GM10248 (cell line): ENCODE measurements around the gene STK39.

Experiments used
- CTCF ChIA-PET: fragments of 300-600 bp; sonication (Branson Sonifier 250); formaldehyde crosslinking; extraction: SDS; loops from one replicate; lab custom pipeline; 2021; ENCODE audit warnings: antibody characterized with exemption; lab: Yijun Ruan, JAX
- POLR2A ChIA-PET: fragments of 350-650 bp; sonication (Branson Sonifier 250); formaldehyde crosslinking; extraction: SDS; loops from one replicate; lab custom pipeline; 2020; ENCODE audit warnings: antibody characterized with exemption; lab: Yijun Ruan, JAX
- DNase-seq: peaks from one replicate; pipeline ENCODE4 v3.0.0; 2012; ENCODE audit errors: extremely low spot score
- TF ChIP-seq, protein P1 (sequence below): IDR thresholded peaks from 2 replicates; pipeline ENCODE4 v1.5.1; 2012; ENCODE audit warnings: mild to moderate bottlenecking, low read depth; ENCODE audit errors: extremely low read depth, missing control alignments, control extremely low read depth

The STK39 gene

DNA sequence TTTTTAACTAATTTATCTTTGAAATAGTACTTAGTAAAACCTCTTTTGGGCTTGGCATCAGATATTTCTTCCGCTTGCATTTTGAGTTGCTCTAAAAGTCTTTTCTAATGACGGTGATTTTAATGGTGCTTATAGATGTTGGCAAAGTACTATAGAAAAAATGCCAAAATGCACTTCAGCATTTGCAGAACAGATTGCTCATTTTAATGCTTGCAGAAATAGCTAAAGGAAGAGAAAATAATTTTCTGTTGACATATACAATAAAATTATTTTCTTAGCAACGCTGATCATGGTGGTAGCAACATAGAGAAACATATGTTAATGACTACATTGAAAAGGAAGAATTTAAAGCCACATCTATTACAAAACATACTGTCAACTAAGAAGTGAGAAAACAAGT lies 170.7 kb downstream of the STK39 start:
- TF ChIP-seq, protein P1, sequence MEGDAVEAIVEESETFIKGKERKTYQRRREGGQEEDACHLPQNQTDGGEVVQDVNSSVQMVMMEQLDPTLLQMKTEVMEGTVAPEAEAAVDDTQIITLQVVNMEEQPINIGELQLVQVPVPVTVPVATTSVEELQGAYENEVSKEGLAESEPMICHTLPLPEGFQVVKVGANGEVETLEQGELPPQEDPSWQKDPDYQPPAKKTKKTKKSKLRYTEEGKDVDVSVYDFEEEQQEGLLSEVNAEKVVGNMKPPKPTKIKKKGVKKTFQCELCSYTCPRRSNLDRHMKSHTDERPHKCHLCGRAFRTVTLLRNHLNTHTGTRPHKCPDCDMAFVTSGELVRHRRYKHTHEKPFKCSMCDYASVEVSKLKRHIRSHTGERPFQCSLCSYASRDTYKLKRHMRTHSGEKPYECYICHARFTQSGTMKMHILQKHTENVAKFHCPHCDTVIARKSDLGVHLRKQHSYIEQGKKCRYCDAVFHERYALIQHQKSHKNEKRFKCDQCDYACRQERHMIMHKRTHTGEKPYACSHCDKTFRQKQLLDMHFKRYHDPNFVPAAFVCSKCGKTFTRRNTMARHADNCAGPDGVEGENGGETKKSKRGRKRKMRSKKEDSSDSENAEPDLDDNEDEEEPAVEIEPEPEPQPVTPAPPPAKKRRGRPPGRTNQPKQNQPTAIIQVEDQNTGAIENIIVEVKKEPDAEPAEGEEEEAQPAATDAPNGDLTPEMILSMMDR = no peak
- no peak for DNase-seq
- ChIA-PET CTCF (interaction anchor here (1.3 to 1.4 kb wide), 2 partner anchors 16 to 20 kb away, joined by 3 read pairs; no protein-coding TSS in a partner anchor), POLR2A (no interaction called here)

DNA sequence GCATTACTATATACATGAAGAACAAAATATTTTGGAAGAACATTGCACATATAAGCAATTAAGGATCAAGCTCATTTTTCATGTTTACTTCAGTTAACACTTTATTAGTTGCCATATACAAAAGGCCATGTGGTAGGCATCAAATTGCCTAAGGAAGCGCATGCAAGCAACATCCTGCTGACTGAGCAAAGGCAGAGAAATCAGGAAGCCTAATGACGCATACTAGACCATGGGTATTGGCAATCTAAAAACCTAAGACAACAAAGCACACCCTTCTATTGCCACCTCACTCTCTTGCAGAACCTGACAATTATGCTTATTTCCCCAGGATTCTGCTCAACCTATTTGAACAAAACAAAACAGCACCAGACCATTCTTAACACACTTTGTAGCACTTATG lies 171.9 kb downstream of the STK39 start:
- ChIA-PET POLR2A (no interaction called here), CTCF (no interaction called here)
- DNase-seq = no peak
- TF ChIP-seq, protein P1 = no peak

DNA sequence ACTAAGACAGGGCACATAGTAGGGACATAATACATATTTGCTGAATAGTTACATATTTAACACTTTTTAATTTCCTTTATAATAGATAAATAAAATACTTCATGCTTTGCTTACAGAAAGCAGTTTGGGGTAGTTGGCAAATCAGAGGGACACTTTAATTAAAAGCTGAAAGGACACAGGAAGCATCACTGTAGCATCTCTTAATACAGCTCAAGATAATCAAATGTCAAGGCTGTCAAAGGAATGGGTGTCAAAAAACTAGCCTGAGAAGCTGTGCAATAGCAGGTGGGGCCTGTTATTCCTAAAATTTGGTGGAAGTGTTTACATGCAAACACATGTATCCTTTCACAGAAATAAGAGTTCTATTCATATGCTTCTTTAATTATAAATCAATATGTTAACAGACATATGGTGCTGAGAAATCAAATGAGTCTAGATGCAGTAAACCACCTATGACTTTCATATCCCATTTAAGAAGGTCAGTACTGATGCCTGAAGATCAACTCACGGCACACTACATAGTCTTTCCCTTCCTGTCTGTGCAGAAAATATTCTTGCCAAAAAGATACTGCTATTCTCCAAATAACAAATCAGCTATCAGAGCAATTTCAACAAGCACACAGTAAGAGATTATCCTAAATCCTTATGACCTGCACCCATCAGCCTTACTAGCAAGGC lies 174.6 kb downstream of the STK39 start:
- CTCF ChIA-PET = interaction anchor here (1.6 to 1.7 kb wide), 2 partner anchors 13 to 14 kb away, joined by 5 read pairs; no protein-coding TSS in a partner anchor
- POLR2A ChIA-PET = no interaction called here
- DNase-seq = no peak
- TF ChIP-seq, protein P1 = no peak

DNA sequence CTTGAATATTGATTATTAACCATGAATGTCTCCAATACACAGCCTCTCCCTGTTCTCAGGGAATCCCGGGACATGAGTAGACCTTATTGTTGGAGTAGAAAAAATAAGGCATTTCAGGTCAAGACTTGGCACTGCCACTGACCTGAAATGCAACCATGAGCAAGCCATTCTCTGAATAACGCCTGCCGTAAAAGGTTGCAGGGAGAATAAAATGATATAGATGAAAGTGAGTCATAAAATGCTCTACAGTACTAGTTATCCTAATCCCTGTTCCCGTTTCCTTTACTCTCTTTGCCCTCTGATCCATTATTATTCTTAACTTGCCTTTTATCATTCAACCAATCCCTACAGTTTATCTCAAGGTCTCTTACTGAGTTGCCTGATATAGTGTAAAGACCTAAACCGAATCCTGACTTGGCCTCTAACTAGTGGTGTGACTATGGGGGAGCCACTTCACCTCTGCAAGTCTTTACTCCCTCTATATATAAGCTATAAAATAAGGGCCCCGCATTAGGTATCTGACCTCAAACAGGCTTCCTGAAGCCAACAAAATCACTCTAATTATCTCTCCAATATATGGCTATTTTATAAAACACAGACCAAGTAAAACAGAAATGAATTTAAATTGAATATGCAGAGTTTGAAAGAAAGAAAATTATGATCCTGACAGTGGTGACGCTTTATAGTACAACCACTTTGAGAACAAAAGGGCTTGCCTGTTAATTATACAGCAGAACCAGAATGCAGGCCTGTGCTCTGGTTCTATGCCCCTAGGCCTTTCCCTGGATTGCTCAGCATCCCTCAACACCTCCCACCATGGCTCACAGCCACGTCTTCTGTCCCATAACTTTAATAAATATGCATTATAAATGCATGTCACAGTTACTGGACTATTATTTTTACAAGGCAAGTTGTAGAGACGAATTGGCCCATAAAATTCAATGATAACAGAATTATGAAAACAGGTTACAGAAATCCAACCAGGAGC lies 183.1 kb downstream of the STK39 start:
- ChIA-PET POLR2A (no interaction called here), CTCF (interaction anchor here (1.7 kb wide), 1 partner anchor 28 kb away, joined by 5 read pairs; no protein-coding TSS in a partner anchor)
- TF ChIP-seq, protein P1 = no peak

DNA sequence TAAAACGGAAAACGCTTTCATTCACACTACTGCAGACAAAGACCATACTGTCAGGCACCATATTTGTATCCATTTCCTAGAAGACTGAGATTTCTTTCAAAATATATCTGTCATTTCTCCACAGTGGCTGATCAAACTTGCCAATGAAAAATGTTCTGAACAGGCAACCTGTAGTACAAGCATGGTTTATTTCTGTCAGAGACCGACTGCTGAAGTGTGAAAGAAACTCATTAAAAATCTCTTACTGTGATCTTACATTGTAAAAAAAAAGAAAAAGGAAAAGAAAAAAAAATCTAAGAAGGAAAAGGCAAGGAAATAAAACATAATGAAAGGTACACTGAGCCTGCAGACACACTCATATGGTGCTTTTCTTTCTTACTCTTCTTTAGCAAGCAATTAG lies 184.5 kb downstream of the STK39 start:
- TF ChIP-seq, protein P1 = no peak
- ChIA-PET POLR2A (no interaction called here), CTCF (interaction anchor here (1.7 kb wide), 1 partner anchor 29 kb away, joined by 5 read pairs; no protein-coding TSS in a partner anchor)
- no peak for DNase-seq

More for the DNA sequence above, 183.1 kb downstream of the STK39 start:
- no peak for DNase-seq

DNA sequence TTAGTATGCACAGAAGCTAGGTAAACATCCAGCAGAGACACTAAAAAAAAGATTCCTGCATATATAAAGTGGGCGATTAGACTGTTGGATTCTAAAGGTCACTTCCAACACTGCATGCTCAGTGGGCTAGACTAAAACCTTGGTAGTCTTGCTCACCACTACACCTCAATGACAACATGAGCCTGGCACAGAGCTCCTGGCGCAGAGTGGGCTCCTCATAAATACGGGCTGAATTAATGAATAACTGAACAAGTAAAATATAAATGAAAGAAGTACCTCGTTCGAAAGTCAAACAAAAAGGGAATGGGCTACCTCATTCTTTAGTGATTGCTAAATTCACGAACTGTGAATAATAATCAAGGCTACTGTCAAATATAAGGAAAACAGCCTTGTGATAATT lies 185.3 kb downstream of the STK39 start:
- ChIA-PET CTCF (no interaction called here), POLR2A (no interaction called here)
- DNase-seq = no peak
- TF ChIP-seq, protein P1 = no peak
